NCI-H460 (cell line): ENCODE measurements around the gene HYAL4. TPM values are rescaled to one million over a fixed set of nuclear protein-coding genes. Genes with fewer than 3 reads are reported as not detected.
"Not testable (repeated sequence)": the region's sequence is repeated elsewhere in the genome, so short reads cannot be mapped to it uniquely, and the experiment has no call there.

Source experiments
- DNase-seq: peaks from one replicate; pipeline ENCODE4 v3.0.0-alpha.2; 2016; ENCODE audit warnings: low read depth; ENCODE audit errors: extremely low read depth
- polyA plus RNA-seq: library from polyadenylated mRNA; depleted of rRNA; stranded (reverse); fragments of >200 nt; gene quantifications from 2 replicates; pipeline ENCODE4 v1.2.3, GENCODE V29; 2014; cell fraction: nucleus; rRNA removed
- total RNA-seq: library from RNA; depleted of rRNA; stranded (reverse); fragments of >200 nt; shearing (Covaris generic); gene quantifications from 2 replicates; pipeline ENCODE4 v1.2.3, GENCODE V29; 2014; rRNA removed

HYAL4 gene, protein sequence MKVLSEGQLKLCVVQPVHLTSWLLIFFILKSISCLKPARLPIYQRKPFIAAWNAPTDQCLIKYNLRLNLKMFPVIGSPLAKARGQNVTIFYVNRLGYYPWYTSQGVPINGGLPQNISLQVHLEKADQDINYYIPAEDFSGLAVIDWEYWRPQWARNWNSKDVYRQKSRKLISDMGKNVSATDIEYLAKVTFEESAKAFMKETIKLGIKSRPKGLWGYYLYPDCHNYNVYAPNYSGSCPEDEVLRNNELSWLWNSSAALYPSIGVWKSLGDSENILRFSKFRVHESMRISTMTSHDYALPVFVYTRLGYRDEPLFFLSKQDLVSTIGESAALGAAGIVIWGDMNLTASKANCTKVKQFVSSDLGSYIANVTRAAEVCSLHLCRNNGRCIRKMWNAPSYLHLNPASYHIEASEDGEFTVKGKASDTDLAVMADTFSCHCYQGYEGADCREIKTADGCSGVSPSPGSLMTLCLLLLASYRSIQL
- not detected in 2 replicates for total RNA-seq
- polyA plus RNA-seq, result not detected in 2 replicates

DNA sequence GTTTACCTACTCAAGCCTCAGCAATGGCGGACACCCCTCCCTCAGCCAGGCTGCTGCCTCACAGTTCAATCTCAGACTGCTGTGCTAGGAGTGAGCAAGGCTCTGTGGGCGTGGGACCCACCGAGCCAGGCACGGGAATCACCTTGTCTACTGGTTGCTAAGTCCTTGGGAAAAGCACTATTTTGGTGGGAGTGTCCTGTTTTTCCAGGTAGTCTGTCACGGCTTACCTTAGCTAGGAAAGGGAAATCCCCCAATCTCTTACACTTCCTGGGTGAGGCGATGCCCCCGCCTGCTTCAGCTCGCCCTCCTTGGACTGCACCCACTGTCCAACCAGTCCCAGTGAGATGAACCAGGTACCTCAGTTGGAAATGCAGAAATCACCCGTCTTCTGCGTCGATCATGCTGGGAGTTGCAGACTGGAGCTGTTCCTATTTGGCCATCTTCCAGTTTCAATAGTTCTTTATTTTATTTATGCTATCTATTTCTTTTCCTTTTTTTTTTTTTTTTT lies at the start of gene HYAL4:
Gene HYAL4, plus strand, starts transcription at position 458 of the 508 bp plus-strand sequence. CDS start 23,105 bp downstream, outside the sequence.
- no peak for DNase-seq

DNA sequence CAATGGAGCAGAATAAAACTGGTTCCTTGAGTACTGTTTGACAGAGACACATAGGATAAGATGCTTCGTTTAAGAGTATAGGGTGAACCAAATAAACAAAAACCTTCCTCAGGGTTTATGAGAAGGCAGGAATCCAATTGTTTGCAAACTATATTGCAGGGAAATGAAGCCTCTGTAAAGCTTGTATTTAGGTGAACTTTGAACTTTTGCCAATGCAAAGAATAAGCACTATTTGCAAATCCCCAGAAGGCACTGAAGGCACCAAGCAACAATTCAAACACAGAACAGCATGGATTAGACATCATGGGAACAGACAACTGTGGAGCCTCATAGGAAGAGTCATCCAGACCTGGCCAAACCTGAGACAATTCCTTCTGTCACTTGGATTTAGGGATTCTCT lies 49.1 kb upstream of the HYAL4 start:
- DNase-seq, result no peak

DNA sequence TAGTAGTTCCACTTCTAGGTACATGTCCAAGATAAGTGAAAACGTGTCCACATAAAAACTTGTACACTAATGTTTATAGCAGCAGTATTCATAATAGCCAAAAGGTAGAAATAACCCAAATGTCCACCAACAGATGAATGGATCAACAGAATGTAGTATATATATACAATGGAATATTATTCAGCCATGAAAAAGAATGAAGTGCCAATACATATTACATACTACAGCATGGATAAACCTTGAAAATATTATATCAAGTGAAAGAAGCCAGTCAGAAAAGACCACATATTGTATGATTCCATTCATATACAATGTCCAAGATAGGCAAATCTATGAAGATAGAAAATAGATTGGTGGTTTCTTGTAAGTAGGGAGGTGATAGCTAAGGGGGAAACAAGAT lies 48.4 kb upstream of the HYAL4 start:
- DNase-seq, result no peak

DNA sequence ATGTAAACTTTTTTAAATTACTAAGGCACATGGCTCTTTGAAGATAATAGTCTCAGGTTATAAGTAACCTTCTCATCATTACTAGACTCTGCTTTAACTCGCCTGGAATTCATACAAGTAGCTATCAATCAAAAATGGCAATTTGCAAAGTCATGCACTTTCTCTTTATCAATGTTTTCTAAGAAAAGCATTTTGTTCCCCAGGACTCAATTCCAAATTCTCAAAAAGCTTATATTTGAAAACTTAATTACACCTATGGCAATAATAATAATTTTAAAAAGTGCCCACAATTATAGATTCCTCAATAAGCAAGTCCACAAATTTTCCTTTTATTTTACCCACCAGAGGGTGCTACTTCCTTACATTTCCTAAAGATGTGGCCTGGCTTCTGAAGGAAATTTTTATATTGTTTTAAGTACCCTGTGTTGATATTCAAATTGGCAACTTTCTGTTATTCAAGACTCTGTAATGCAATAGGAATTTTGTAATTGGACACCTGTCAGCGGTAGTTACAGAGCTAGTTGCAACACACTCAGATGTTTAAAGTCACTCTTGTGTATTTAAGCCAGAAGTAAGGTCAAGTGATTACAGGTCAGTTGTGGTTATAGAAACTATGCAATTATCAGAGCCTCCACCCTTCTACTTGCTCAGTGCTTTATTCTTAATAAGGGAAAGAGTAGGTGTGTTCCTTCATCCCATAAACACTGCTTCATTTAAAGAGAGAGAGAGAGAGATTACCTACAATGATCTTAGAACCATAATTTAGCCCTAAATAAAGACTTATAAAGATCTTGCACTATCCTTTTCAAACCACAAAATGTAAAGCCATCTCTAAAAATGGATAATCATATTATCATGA lies 47.1 kb upstream of the HYAL4 start:
- peak; percentile 64 for DNase-seq

DNA sequence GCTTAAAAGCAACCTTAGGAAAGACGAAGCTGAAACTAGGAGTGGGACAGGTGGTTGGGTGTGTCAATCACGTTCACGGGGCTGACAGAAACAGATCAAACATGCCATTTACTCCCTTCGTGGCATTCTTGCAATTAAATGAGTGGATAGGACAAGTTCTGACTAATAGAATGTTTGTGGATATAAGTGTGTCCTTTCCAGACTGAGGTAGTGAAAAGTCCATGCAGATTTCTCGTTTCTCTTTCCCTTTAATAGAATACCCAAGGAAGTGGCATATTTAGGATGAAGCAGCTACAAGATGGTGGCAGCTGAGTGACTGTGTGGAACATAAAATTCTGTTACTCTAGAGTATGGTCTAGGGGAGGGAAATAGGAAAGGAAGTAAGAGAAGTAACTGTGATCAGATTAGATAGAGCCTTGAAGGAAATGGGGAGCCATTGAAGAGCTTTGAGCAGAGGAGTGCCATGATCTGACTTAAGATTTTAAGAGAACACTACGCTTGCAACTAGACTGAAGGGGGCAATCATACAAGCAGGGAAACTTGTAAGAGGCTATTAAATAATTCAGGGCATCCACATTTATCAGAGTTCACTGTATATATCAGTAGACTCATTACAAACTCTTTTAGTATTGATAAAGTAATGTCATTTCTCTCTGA lies 46.3 kb upstream of the HYAL4 start:
- no peak for DNase-seq

DNA sequence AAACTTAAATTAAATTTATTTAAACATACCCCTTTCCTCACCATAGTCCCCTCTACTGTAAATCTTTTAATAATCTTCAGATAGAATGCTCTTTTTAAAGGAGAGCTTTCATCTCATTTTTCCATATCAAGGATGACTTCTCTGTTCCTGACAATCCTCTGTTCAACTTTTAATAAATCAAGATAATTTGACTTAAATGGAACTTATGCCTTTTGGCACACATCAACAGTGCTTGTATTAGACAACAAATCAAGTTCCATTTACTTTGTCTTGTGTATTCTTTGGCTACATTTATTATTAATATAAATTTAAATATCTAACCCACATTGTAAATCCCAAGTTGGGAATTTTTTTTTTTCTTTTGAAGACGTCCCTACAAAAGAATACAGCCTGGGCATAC lies 42.7 kb upstream of the HYAL4 start:
- DNase-seq, result no peak

DNA sequence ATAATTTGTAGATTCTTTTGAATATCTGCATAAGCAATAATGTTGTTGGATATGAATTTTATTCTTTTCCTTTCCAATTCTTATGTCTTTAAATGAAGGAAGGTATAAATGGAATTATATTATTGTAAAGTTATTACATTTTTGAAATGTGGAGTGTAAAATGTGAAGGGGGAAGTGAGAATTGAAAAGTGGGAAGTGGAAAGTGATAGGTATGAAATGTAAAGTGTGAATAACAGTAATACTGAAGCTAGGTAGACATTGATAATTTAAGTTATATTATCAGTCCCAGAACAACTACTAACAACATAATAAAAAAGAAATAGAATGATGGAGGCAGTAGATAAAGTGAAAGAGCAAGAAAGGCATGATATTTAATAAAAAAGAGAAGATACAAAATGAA lies 39.7 kb upstream of the HYAL4 start:
- no peak for DNase-seq

DNA sequence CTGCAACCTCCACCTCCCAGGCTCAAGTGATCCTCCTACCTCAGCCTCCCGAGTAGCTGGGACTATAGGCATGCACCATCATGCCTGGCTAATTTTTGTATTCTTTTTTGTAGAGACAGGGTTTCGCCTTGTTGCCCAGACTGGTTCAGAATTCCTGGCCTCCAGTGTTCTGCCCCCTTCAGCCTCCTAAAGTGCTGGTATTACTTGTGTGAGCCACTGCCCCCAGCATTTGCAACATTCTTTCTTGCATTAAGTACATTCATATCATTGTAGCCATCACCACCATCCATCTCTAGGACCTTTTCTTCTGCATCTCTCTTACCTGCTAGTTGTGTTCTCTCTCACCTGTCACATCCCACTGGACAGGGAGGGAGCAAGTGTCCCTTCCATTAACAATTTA lies 35.5 kb upstream of the HYAL4 start:
- DNase-seq, result no peak

DNA sequence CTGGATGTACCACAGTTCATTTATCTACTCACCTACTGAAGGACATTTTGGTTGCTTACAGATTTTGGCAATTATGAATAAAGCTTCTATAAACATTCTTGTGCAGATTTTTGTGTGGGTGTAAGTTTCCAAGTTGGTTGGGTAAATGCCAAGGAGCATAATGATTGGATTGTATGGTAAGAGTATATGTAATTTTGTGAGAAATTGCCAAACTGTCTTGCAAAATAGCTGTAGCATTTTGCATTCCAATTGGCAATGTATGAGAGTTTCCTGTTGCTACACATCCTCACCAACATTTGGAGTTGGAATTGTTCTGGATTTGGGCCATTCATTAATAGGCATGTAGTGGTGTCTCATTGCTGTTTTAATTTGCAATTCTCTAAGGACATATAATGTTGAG lies 33.9 kb upstream of the HYAL4 start:
- DNase-seq, result no peak

DNA sequence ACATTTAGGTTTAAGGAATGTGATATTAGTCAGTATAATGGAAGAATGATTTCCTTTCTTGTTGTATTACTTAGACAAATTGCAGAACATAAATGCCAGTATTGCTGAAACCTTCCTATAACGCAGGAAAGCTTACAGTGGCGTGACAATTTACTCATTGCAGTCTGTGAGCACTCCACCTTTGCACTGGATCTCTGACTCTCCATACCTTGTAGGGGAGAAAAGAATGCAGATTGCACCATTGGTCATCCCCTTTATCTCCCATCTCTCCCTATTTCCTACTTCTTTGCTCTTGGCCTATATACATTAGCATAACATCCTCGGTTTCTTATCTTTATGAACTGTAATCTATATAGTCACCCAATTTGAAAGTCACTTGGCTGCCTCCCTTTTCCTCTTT lies 28.1 kb upstream of the HYAL4 start:
- no peak for DNase-seq

DNA sequence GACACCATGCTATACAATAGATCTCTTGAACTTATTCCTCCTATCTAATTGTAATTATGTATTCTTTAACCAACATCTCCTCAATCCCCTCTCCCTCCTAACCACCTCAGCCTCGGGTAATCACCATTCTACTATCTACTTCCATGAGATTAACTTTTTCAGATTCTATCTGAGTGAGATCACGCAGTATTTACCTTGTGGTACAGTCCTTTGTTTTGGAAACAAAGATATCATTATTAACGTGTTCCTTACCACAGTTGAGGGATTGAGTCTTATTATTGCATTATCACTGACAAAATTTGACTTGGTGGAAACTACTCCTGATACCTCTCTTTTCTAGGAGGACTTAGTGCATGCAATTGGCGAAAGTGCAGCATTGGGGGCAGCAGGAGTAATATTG lies 26.0 kb upstream of the HYAL4 start:
- DNase-seq, result no peak

DNA sequence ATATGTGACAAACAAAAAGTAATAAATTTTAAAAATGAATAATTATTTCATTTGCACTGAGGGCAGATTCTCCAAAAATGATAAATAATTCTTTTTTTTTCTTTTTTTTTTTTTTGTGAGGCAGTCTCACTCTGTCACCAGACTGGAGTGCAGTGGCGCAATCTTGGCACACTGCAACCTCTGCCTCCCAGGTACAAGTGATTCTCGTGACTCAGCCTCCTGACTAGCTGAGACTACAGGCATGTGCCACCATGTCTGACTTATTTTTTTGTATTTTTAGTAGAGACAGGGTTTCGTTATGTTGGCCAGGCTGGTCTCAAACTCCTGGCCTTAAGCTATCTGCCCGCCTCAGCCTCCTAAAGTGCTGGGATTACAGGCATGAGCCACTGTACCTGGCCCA lies 25.2 kb upstream of the HYAL4 start:
- DNase-seq, result not testable (repeated sequence)

DNA sequence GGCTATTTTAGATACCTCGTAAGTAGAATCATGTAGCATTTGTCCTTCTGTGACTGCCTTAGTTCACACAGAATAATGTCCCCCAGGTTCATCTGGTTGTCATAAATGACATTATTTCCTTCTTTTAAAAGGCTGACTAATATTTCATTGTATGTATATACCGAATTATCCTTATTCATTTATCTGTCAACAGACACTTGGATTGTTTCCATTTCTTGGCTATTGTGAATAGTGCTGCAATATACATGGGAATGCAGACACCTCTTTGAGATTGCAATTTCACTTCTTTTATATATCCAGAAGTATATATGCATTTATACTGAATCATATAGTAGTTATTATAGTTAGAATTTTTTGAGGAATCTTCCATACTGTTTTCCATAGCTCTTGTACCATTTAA lies 24.1 kb upstream of the HYAL4 start:
- no peak for DNase-seq

DNA sequence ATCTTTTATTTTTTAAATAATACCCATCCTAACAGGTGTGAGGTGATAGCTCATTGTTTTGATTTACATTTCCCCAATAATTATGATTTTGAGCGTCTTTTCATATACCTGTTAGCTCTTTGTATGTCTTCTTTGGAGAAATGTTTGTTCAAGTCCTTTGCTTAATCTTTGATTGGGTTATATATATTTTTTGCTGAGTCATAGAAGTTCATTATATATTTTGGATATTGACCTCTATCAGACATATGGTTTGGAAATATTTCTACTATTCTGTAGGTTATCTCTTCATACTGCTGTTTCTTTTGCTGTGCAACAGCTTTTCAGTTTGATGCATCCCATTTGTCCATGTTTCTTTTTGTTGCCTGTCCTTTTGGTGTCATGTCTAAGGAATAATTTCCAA lies 23.6 kb upstream of the HYAL4 start:
- DNase-seq, result no peak

DNA sequence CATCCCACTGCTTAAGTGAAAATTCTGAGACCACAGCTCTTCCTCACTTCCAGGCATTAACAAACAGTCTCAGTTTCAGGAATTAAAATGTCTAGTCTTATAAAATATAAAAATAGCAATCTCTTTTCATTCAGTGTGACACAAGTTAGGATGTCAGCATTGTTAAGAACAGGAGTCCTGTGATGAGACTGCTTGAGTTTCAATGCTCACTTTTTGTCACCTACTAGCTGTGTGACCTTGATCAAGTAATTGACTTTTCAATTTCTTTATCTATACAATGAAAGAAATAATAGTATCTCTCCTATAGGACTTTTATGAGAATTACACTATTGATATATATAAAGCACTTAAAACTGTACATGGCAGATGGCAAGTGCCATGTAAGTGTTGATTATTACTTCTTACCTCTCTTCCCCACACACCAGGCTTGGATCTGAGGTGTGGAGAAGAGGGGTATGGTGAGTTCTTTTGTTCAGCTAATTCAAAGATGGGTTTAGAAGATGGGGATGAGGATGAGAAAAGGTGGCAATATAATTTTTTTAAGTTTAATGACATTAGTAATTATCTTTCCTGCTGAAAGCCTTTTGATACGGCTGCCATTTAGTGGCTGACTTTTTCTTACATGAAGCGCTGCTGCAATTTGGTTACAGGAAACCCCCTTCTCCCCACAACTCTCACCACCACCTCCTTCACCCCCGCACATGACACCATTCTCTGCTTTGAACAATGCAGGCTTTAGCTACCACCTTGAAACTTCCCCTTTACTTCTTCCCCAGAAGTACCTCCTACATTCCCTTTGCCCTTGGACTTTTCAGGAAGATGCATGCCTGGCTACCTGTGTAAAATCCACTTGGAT lies 20.8 kb upstream of the HYAL4 start:
- no peak for DNase-seq

DNA sequence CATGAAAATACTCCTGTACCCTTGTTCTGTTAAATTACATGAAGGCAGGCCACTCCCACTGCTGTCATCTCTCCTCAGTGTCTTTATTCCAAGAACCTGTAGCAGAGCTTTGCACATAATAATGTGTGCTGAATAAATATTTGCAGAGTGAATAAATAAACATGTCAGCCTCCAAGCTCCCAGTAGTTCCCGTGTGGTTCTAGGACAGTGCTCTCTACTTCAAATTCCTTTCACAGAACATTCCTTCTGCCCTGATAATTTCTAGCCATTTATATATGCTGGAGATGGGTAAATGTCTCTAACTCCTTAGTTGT lies 20.3 kb upstream of the HYAL4 start:
- DNase-seq, result no peak

DNA sequence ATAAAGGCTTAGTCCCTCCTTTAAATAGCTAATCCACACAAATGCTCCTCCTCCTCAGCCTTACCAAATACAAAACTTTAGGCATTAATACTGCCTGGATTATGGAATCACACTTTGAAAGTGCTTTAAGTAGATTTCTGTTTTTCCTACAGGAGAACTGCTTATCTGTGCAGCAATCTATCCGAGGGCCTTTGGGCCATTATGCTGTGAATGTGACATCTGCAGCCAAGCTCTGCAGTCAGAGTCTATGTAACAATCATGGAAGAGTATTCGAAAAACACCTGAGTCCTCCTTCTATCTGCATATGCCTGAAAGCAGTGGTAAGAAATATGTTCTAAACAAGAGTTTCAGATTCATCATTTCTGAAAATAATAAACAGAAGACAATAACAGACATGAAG lies 16.2 kb upstream of the HYAL4 start:
- DNase-seq, result no peak

DNA sequence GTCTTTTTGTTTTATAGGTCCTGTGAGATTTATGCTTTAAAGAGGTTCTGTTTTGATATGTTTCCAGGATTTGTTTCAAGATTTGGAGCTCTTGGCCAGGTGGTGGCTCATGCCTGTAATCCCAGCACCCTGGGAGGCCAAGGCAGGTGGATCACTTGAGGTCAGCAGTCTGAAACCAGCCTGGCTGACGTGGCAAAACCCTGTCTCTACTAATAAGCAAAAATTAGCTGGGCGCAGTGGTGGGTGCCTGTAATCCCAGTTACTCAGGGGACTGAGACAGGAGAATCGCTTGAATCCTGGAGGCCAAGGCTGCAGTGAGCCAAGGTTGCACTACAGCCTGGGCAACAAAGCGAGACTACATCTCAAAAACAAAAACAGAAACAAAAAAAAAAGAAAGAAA lies 8.3 kb upstream of the HYAL4 start:
- no peak for DNase-seq

DNA sequence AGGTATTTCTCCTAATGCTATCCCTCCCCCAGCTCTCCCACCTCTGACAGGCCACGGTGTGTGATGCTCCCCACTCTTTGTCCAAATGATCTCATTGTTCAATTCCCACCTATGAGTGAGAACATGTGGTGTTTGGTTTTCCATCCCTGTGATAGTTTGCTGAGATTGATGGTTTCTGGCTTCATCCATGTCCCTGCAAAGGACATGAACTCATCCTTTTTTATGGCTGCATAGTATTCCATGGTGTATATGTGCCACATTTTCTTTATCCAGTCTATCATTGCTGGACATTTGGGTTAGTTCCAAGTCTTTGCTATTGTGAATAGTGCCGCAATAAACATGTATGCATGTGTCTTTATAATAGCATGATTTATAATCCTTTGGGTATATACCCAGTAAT lies 5.9 kb upstream of the HYAL4 start:
- not testable (repeated sequence) for DNase-seq

DNA sequence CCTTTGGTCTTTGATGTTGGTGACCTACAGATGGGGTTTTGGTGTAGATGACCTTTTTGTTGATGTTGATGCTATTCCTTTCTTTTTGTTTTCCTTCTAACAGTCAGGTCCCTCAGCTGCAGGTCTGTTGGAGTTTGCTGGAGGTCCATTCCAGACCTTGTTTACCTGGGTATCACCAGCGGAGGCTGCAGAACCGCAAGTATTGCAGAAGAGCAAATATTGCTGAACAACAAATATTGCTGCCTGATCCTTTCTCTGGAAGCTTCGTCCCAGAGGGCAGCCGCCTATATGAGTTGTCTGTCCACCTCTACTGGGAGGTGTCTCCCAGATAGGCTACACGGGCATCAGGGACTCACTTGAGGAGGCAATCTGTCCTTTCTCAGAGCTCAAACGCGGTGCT lies 827 bp upstream of the HYAL4 start:
- DNase-seq, result not testable (repeated sequence)
